LHCN-M2 (cell line): ENCODE measurements around the gene ENPP3. TPM values are rescaled to one million over a fixed set of nuclear protein-coding genes. Genes with fewer than 3 reads are reported as not detected.

Experiments used
- total RNA-seq: library from RNA; depleted of rRNA; stranded (reverse); fragments of >200 nt; gene quantifications from 2 replicates; pipeline ENCODE4 v1.2.3, GENCODE V29; 2014; rRNA removed

Gene ENPP3
- total RNA-seq, 1 experiment from 2014 or later, result not detected

Other genes with a start within 250 kb of the ENPP3 start
- gene ARG1, start 64.1 kb upstream of the ENPP3 start, total RNA-seq, result not detected in 2 replicates
- 25.7 and 26.9 TPM in 2 replicates for gene MED23, start 9.1 kb upstream of the ENPP3 start, total RNA-seq
- 0.06 TPM in 1 of 2 replicates, not detected in the other for gene OR2A4, start 64.1 kb downstream of the ENPP3 start, total RNA-seq
- gene CTAGE9, start 73.7 kb downstream of the ENPP3 start, total RNA-seq, result not detected in 2 replicates
- gene ENPP1, start 170.7 kb downstream of the ENPP3 start, total RNA-seq, result 24.8 and 26.5 TPM in 2 replicates